GM21381 (cell line): Measurements from ENCODE around the gene TRMT1L.
"Not testable (repeated sequence)": the region's sequence is repeated elsewhere in the genome, so short reads cannot be mapped to it uniquely, and the experiment has no call there.

Source experiments
- ATAC-seq: cut with Tn5 transposase; IDR thresholded peaks from one replicate; pipeline ENCODE4 v1.9.1; 2021; ENCODE audit warnings: mild to moderate bottlenecking, moderate library complexity; ENCODE audit not compliant: unreplicated experiment

The TRMT1L gene

GRCh38 chr1:185156854-185157598, at the start of gene TRMT1L, which contains the start of gene SWT1:
Gene TRMT1L, minus strand, starts transcription at chr1:185156953. Its CDS starts 241 bp downstream, at chr1:185156712.
Gene SWT1, plus strand, starts transcription at chr1:185157167. Its CDS starts 3,675 bp downstream, at chr1:185160842.
- ATAC-seq = peak; percentile 91

DNA sequence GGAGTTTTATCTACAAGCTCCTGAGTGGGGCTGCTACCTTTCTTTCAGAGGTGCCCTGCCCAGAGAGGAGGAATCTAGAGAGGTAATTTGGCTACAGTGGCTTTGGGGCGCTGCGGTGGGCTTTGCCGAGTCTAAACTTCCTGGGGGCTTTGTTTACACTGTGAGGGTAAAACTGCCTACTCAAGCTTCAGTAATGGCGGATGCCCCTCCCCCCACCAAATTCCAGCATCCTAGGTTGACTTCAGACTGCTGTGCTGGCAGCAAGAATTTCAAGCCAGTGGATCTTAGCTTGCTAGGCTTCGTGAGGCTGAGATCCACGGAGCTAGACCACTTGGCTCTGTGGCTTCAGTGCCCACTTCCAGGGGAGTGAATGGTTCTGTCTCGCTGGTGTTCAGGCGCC, 44.1 kb upstream of the TRMT1L start:
- no peak for ATAC-seq

DNA sequence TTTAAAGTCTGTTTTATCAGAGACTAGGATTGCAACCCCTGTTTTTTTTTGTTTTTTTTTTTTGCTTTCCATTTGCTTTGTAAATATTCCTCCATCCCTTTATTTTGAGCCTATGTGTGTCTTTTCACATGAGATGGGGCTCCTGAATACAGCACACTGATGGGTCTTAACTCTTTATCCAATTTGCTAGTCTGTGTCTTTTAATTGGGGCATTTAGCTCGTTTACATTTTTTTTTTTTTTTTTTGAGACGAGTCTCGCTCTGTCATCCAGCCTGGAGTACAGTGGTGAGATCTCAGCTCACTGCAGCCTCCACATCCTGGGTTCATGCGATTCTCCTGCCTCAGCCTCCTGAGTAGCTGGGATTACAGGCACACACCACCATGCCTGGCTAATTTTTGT, 42.0 kb upstream of the TRMT1L start:
- not testable (repeated sequence) for ATAC-seq

DNA sequence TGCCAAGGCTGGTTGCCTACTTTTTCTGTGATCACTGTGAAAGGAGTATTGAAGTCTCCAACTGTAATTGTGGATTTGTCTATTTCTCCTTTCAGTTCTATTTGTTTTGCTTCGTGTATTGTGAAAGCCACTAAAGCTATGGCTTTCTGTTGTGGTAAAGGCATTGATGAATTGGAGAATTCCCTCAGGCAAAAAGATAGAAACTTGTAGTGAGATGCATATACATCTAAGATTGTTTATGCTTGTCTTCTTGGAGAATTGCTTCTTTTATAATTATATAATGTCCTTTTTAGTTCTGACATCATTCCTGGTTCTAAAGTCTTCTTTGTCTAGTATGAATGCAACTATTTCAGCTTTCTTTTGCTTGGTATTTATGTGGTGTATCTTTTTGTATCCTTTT, 37.0 kb upstream of the TRMT1L start:
- ATAC-seq = no peak

GRCh38 chr1:185170291-185170848, 13.6 kb upstream of the TRMT1L start:
- ATAC-seq = peak; percentile 87

DNA sequence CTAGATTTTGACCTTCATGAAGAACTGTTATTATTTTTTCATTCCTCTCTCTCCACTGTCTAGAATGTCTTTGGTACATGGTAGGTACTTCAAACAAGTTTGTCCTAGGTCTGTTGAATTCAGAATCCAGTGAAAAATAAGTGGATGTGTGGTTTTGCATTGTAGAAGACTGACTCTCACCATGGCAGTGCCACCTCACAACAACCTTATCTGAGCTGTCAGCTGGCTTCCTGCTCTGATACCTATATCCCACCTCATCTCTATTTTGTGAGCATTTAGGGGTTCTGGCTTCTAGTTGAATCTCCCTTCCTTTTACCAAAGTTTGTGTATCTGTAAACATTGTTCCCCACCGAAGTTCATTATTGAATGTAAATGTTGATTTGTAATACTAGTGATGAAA, 9.4 kb upstream of the TRMT1L start:
- ATAC-seq = no peak

- ATAC-seq = no peak
Measured at GRCh38 chr1:185162491-185162890, 5.7 kb upstream of the TRMT1L start.

GRCh38 chr1:185159966-185160365, 3.2 kb upstream of the TRMT1L start:
- ATAC-seq = no peak

DNA sequence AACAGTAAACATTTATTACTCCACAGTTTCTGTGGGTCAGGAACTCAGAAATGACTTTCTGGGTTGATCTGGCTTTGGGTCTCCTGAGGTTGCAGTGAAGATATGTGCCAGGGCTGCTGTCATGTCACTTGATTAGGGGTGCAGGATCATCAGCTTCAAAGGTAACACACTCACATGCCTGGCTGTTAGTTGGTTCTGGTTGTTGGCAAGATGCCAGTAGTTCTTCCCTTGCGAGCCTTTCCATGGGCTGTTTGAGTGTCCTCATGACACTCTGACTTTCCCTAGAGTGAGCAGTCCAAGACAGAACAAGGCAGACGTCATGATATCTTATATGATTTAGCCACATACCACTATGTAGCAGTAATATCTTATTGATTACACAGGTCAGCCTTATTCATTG, 2.0 kb upstream of the TRMT1L start:
- ATAC-seq = no peak

DNA sequence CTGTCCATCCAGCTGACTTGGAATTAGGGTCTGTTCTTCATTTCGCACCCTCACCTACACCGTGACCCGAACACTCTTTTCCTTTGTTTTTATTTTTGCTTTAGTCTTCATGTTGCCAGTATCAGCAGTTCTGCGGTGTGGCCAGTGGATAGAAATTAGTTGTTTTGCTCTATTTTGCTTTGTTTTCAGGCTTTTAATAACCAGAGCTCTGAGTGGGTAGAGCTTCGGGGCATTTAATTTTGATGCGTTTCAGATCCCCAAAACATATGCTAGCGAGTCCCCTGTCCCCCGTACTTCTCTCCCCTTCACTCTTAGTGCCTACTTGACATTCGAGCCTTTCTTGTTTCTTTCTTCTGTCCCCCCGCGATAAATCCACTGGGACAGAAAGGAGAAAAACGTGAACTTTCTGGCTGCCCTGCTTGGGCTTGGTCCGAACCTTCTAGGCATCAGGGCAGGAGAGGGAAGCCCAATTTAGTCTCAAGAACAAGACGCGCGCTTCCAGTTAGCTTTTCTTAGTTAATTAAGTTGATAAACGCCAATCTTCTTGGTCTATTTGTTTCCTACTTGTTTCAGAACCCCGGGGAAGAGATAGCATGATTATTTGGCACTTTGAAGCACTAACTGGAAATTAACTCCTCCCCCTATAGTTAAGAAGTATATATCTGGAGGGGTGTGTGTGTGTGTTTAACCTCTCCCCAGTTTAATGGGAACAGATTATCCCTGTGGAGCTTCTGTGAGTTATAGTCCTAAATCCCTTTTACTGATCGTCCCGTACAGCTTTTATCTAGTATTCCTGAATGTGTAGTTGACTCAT, 1.1 kb upstream of the TRMT1L start:
- ATAC-seq = no peak

- ATAC-seq = peak; percentile 26
Measured at GRCh38 chr1:185156288-185156853, 382 bp downstream of the TRMT1L start.

DNA sequence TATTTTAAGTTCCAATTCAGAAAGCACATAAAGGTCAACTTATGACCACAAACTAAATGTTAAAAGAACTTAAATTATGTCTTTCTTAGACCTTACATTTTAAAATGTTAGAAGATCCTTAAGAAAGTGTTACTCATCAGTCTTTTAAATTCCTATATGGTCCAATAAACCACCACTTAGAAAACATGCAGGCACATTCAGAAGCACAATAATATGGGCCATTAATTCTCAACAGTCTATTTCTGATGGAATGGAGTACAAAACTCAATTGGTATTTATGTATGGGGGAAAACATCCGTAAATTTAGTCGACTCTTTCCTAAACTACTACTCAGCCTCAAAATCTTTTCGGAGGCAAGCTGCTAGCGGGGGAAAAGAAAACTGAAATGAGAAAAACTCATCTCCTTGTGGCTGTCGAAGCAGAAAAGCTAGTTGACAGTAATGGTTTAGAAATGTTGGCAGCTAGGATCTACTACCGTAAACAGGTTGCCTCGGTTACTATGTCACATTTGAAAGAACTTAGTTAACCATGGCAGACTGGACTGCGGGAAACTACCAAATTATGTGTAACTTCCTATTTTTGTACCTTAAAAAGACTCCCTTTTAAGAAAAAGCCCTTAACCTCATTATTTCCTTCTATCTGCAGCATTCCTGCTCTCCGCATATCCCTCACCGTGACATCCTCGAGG, 1.0 kb downstream of the TRMT1L start:
- ATAC-seq = no peak

DNA sequence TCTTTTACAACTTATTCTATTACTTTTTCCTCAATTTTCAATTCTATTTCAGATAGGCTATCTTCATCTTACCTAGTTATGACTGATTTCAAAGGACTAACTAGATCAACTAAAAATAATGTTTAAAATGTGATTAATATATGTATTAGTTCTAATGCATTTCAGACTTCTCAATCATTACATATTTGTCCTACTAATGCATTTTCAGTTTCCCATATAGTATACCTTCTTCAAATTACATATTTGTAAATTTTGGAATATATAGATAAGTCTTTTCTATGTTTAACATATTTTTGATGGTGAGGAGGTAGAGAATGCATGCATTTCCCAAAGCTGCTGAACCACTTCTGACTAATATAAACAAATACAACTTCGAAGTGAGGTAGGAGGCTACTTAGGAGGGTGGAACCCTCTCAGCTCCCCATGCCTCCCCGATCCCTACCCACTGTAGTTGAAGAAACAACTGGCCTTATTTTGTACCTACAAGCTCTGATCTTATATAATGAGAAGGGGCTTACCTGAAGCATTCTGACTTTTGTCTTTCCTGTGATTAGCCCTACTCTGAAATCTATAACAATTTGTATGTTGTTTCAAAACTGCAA, 1.7 kb downstream of the TRMT1L start:
- no peak for ATAC-seq

DNA sequence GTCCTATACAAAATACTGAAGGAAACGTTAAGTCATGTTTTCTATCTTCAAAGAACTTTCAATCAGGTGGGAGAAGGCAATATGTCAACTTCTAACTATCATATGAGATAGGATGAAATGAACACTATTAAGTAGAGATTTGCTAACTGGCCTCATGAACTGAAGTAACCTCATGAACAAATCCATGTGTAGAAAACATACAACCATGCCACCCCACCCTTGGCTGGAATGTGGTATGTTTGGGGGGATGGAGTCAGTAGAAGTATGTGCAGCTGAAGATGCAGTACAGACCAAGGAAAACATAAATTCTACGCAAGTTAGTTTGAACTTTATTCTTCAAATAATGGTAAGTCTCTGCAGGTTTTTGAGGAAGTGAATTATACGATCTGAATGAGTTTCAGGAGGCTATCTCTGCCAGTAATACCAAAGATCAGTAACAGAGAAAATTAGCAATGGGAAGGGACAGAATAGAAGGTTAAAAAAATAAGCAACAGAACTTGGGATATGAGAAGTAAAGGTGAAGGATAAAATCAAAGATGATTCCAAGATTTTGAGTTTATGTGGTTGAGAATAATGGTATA, 4.5 kb downstream of the TRMT1L start:
- ATAC-seq = no peak

DNA sequence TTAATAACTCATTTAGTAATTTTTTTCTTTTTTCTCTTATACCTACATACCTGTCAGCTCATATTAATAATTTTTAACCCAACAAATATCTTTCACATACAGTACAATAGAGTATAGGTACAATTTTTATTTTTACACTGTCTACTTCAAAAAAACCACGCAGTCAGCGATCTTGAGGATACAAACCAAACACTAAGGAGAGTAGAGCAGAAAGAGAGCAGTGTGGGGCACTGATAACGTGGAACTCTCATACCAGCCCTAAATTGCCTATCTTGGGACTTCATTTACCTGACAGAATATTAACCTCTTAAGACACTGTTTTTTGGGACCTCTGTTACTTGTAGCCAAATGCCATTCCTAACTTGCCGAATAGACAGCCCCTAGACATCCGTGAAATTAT, 5.5 kb downstream of the TRMT1L start:
- no peak for ATAC-seq

DNA sequence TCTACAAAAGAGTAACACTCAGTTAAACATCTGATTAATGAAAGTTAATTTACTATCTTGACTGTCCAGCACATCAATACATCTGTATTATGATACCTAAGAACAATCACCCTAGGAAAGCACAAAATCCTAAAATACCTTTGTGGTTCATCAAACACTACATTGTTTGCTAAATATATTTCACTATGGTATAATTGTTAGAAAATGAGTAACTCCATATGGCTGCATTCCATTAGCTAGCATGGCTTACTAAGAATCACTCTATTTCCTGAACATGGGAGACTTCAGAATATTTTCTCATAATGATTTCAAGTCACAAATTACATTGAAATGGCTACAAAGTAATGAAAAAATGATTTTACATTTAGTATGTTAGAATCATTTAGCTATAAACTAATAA, 12.5 kb downstream of the TRMT1L start:
- ATAC-seq = no peak

GRCh38 chr1:185139246-185139645, 17.5 kb downstream of the TRMT1L start:
- no peak for ATAC-seq

- no peak for ATAC-seq
Measured at GRCh38 chr1:185137896-185138545, 18.7 kb downstream of the TRMT1L start.

DNA sequence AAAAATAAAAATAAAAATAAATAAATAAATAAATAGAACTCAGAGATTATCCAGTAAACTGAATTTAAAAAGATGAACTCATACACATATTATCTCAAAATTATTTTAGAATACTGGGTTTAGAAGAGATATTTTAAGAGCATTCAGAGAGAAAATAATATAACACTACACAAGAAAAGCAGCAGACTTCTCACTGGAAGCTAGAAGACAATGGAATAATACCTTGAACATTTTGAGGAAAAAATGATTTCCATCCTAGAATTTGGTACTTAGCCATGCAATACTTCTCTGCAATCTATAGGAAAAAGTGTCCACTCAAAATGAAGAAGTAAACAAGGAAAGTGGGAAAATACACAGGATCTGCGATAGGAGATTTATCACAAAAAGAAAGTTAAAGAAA, 24.2 kb downstream of the TRMT1L start:
- no peak for ATAC-seq

DNA sequence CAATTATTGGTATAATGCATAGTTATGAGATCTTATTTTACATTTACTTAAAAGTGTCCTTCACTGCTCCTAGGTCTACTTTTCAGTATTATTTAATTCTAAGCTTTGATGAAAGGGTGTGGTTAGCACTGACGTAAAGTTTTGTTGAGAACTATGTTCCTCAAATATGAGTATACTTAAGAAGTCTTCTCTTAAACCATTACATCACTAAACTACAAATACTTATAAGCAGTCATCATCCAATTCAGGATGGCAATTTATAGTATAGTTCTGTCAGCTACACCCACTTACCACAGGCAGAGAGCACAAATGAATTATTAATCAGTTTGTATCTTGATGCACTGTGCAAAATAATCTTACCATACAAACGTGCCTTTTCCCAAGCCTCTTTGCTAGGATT, 27.0 kb downstream of the TRMT1L start:
- no peak for ATAC-seq
